A549 treated with CORT108297 at 1 μM for 4 hours (cell line): ENCODE results near the gene OSBP2. TPM values are rescaled to one million over a fixed set of nuclear protein-coding genes. Genes with fewer than 3 reads are reported as not detected.

Source experiments
- total RNA-seq: library from RNA; stranded (reverse); fragments of 200-300 nt; extraction: Qiagen RNA extraction; gene quantifications from 5 replicates; pipeline ENCODE4 v1.2.3, GENCODE V29; 2022

OSBP2 gene, protein sequence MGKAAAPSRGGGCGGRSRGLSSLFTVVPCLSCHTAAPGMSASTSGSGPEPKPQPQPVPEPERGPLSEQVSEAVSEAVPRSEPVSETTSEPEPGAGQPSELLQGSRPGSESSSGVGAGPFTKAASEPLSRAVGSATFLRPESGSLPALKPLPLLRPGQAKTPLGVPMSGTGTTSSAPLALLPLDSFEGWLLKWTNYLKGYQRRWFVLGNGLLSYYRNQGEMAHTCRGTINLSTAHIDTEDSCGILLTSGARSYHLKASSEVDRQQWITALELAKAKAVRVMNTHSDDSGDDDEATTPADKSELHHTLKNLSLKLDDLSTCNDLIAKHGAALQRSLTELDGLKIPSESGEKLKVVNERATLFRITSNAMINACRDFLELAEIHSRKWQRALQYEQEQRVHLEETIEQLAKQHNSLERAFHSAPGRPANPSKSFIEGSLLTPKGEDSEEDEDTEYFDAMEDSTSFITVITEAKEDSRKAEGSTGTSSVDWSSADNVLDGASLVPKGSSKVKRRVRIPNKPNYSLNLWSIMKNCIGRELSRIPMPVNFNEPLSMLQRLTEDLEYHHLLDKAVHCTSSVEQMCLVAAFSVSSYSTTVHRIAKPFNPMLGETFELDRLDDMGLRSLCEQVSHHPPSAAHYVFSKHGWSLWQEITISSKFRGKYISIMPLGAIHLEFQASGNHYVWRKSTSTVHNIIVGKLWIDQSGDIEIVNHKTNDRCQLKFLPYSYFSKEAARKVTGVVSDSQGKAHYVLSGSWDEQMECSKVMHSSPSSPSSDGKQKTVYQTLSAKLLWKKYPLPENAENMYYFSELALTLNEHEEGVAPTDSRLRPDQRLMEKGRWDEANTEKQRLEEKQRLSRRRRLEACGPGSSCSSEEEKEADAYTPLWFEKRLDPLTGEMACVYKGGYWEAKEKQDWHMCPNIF
- 10.0 to 12.2 TPM (median 10.8 TPM) in 5 replicates for total RNA-seq

DNA sequence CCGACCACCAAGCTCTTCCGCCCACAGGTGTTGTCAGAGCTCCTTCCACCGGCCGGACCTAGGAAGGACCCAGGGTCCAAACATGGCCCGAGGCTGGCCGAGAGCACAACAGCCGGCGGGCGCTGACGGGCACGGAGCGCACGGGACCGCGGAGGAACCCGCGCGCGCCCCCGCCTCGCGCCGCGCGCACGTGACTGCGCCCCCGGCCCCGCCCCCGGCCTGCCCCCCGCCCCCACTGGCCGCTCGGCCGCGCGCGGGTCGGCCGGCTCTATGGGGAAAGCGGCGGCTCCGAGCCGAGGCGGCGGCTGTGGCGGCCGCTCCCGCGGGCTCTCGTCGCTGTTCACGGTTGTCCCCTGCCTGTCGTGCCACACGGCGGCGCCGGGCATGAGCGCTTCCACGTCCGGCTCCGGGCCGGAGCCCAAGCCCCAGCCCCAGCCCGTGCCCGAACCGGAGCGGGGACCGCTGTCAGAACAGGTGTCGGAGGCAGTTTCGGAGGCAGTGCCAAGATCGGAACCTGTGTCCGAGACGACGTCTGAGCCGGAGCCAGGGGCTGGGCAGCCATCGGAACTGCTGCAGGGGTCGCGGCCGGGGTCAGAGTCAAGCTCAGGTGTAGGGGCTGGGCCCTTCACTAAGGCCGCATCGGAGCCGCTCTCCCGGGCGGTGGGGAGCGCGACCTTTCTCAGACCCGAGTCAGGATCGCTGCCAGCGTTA, at the start of gene OSBP2:
TSS of gene OSBP2 (plus strand) at position 235 of the 711 bp plus-strand sequence. CDS start at position 271, 36 bp downstream.

DNA sequence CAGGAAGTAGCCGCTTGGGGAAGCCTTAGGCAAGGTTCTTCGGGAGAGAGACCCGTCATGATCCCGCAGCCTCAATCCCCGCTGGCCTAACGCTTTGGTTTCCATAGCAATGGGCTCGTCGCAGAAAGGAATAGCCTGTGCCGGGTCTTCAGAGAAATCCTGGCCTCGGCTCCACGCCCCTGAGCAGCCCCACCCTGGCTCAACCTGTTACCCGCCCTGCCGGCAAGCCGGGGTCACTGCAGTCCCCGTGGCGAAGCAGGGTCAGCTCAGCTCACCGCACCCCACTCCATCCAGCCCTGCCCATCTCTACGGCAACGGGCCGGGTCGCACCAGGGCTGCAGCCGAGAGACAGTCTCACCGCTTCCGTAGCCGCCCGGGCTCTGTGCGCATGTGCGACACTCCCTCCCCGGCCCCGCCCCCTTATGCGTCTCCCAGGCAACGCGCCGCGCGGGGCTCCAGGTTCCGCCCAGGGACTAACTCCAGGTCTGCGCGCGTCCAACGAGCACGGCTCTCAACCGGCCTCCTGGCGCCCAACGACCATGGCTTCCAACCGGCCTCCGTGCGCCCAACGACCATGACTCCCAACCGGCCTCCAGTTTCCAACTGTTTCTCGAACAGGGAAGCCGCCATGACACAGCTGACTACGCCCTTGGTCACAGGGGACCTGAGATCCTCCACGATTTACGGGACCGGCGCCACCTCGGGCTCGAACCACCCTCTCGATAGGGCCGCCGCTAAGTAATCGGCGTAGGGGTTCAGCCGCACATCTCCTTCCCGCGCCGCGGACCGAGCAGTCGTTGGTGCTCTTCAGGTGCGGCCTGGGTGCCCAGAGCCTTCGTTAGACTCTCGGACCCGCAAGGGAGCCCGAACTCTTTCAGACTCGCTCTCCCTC, 26.9 kb upstream of the OSBP2 start, which contains the start of gene DUSP18:
TSS of gene DUSP18 (minus strand) at position 382 of the 892 bp plus-strand sequence. CDS start 3,872 bp downstream, outside the sequence.

Other genes with a start within 250 kb of the OSBP2 start
- not detected in 5 replicates for gene SEC14L3, start 222.9 kb upstream of the OSBP2 start, total RNA-seq
- gene SEC14L4, start 189.2 kb upstream of the OSBP2 start, total RNA-seq = 4.4 to 6.7 TPM (median 5.9 TPM) in 5 replicates
- 0.03 TPM in 1 of 5 replicates, not detected in the others for gene SEC14L6, start 148.1 kb upstream of the OSBP2 start, total RNA-seq
- 6.1 to 10.2 TPM (median 9.2 TPM) in 5 replicates for gene GAL3ST1, start 120.2 kb upstream of the OSBP2 start, total RNA-seq
- 108 to 118 TPM (median 111 TPM) in 5 replicates for gene PES1, start 103.0 kb upstream of the OSBP2 start, total RNA-seq
- gene TCN2, start 87.7 kb upstream of the OSBP2 start, total RNA-seq = 4.2 to 5.2 TPM (median 4.6 TPM) in 5 replicates
- gene SLC35E4, start 59.1 kb upstream of the OSBP2 start, total RNA-seq = 5.3 to 8.0 TPM (median 7.0 TPM) in 5 replicates
- 3.5 to 5.3 TPM (median 5.1 TPM) in 5 replicates for gene DUSP18, start 27.0 kb upstream of the OSBP2 start, total RNA-seq